ENCODE results near the gene MRPL1.

DNA sequence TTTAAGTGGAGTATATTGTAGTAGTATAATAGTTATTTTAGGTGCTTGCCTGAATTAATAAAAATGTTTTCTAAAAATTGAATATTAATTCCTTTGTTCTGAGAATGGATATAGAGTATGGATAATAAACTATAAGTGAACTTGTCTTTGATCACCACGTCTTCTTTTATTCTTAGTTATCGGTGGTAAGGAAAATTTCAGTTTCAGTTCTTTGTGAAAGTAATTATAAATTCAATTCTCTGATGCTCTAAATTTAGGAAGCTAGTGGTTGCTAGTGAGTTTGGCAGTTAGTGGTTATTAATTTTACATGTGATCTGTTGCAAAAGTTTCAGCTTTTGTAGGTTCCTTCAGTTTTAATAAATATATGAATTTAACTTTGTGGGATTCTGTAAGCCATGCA is 30.8 kb downstream of the MRPL1 start:
- TF ChIP-seq NR2C2 (CRISPR knock-in tag; IDR thresholded peaks at IDR 0.05): no peak
- TF ChIP-seq, protein P1, sequence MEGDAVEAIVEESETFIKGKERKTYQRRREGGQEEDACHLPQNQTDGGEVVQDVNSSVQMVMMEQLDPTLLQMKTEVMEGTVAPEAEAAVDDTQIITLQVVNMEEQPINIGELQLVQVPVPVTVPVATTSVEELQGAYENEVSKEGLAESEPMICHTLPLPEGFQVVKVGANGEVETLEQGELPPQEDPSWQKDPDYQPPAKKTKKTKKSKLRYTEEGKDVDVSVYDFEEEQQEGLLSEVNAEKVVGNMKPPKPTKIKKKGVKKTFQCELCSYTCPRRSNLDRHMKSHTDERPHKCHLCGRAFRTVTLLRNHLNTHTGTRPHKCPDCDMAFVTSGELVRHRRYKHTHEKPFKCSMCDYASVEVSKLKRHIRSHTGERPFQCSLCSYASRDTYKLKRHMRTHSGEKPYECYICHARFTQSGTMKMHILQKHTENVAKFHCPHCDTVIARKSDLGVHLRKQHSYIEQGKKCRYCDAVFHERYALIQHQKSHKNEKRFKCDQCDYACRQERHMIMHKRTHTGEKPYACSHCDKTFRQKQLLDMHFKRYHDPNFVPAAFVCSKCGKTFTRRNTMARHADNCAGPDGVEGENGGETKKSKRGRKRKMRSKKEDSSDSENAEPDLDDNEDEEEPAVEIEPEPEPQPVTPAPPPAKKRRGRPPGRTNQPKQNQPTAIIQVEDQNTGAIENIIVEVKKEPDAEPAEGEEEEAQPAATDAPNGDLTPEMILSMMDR (IDR thresholded peaks at IDR 0.05): no peak
- TF ChIP-seq, protein P2, sequence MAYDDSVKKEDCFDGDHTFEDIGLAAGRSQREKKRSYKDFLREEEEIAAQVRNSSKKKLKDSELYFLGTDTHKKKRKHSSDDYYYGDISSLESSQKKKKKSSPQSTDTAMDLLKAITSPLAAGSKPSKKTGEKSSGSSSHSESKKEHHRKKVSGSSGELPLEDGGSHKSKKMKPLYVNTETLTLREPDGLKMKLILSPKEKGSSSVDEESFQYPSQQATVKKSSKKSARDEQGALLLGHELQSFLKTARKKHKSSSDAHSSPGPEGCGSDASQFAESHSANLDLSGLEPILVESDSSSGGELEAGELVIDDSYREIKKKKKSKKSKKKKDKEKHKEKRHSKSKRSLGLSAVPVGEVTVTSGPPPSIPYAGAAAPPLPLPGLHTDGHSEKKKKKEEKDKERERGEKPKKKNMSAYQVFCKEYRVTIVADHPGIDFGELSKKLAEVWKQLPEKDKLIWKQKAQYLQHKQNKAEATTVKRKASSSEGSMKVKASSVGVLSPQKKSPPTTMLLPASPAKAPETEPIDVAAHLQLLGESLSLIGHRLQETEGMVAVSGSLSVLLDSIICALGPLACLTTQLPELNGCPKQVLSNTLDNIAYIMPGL (CRISPR knock-in tag; IDR thresholded peaks at IDR 0.05): no peak
